ENCODE measurements around the gene PTRHD1.
"Not testable (repeated sequence)": the region's sequence is repeated elsewhere in the genome, so short reads cannot be mapped to it uniquely, and the experiment has no call there.

Gene PTRHD1

GRCh38 chr2:24792874-24793760 lies at the start of gene PTRHD1, which contains the start of gene CENPO:
Gene PTRHD1, minus strand, starts transcription at chr2:24793391. Its CDS starts 14 bp downstream, at chr2:24793377.
Gene CENPO, plus strand, starts transcription at chr2:24793425. Its CDS starts 495 bp downstream, at chr2:24793920.
- peak; percentile 93 for DNase-seq

- DNase-seq: no peak
Measured at GRCh38 chr2:24842081-24843050, 49.2 kb upstream of the PTRHD1 start.

- no peak for DNase-seq
Measured at GRCh38 chr2:24840962-24841945, 48.1 kb upstream of the PTRHD1 start.

GRCh38 chr2:24840164-24840869 lies 47.1 kb upstream of the PTRHD1 start:
- no peak for DNase-seq

GRCh38 chr2:24839729-24840128 lies 46.5 kb upstream of the PTRHD1 start:
- no peak for DNase-seq

GRCh38 chr2:24838541-24838940 lies 45.4 kb upstream of the PTRHD1 start:
- DNase-seq: no peak

GRCh38 chr2:24837996-24838513 lies 44.9 kb upstream of the PTRHD1 start:
- no peak for DNase-seq

GRCh38 chr2:24836706-24837105 lies 43.5 kb upstream of the PTRHD1 start:
- DNase-seq: no peak

GRCh38 chr2:24836206-24836605 lies 43.0 kb upstream of the PTRHD1 start:
- DNase-seq: no peak

- DNase-seq: not testable (repeated sequence)
Measured at GRCh38 chr2:24835411-24835810, 42.2 kb upstream of the PTRHD1 start.

- no peak for DNase-seq
Measured at GRCh38 chr2:24834733-24835395, 41.7 kb upstream of the PTRHD1 start.

GRCh38 chr2:24833821-24834732 lies 40.9 kb upstream of the PTRHD1 start:
- DNase-seq: no peak

GRCh38 chr2:24832931-24833701 lies 39.9 kb upstream of the PTRHD1 start:
- DNase-seq: no peak

- no peak for DNase-seq
Measured at GRCh38 chr2:24832521-24832920, 39.3 kb upstream of the PTRHD1 start.

GRCh38 chr2:24832073-24832461 lies 38.9 kb upstream of the PTRHD1 start:
- DNase-seq: no peak

- DNase-seq: no peak
Measured at GRCh38 chr2:24831221-24832072, 38.3 kb upstream of the PTRHD1 start.

GRCh38 chr2:24830786-24831185 lies 37.6 kb upstream of the PTRHD1 start:
- no peak for DNase-seq

GRCh38 chr2:24830351-24830750 lies 37.2 kb upstream of the PTRHD1 start:
- DNase-seq: no peak
